Measurements from ENCODE around the gene ZBTB18.

DNA sequence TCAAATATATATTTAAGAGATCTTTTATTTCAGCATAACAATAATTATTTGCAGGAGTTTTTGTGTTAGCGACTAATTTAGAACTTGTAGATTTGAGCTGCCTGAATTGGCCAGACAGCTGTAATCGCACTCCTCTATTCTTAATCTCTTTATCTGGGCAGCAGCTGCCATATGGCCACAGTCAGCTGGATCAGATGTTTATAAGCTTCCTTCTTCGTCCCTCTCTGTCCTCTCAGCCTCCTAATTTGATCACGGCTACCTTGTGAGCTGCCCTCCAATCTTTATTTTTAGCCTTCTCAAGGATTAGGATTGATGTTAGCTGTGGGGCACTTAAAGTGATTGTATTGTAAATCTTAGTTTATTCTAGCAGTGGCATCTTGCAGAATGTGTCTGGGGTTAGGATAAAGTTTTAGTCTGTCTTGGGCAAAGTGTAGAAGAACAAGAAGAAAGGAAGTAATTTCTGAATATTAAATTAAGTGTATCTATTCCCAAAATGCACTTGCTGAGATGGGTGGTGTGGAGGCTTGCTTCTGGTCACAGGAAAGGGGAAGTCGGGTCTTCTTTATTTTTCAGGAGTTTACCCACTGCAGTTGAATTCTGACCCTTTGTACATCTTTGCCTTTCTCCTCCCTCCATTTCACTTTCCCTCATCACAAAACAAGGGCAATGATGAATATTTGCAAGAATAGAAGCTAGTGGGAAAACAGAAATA is 1.1 kb downstream of the ZBTB18 start:
- TF ChIP-seq POLR2AphosphoS5 (IDR thresholded peaks at IDR 0.05; ENCODE audit: low read depth, low read length) (no peak), POLR2A (IDR thresholded peaks at IDR 0.05; ENCODE audit: low read depth, low read length) (no peak)

Measured in GM12892 (cell line).